ENCODE results near the gene MRPS18B. TPM values are rescaled to one million over a fixed set of nuclear protein-coding genes. Genes with fewer than 3 reads are reported as not detected.
A peak's percentile ranks its signal among the peaks of the same experiment; 100 is the strongest.

MRPS18B gene
- total and polyA plus RNA-seq, 2 of the 13 experiments (the other 11 are each of a cell fraction or from before 2014, with no cell fraction given) = 125 to 131 TPM

- TF ChIP-seq ZNF414 (CRISPR knock-in tag; IDR thresholded peaks at IDR 0.05) = peak; percentile 76; the same call in 1 of the 2 replicates
- peak; percentile 88 for TF ChIP-seq TGIF2 (CRISPR knock-in tag; IDR thresholded peaks at IDR 0.05)
- TF ChIP-seq ADNP (CRISPR knock-in tag; IDR thresholded peaks at IDR 0.05) = no peak
- peak; percentile 94; the same call in 1 of the 2 replicates for TF ChIP-seq TRAFD1 (CRISPR knock-in tag; IDR thresholded peaks at IDR 0.05; ENCODE audit: borderline replicate concordance)
- TF ChIP-seq ZNF770 (CRISPR knock-in tag; IDR thresholded peaks at IDR 0.05) = 0 out of 2 replicates have a peak, but pooled peaks have one; percentile 60
- no peak for TF ChIP-seq CCAR2 (optimal IDR thresholded peaks at IDR 0.05; ENCODE audit: low read depth, low read length)
- TF ChIP-seq NR2F6 (IDR thresholded peaks at IDR 0.05) = no peak; the same call in 1 of the 2 replicates
- peak; percentile 74 for TF ChIP-seq NR2F6 (CRISPR knock-in tag; IDR thresholded peaks at IDR 0.05)
- TF ChIP-seq PRMT3 (CRISPR knock-in tag; IDR thresholded peaks at IDR 0.05; ENCODE audit: borderline replicate concordance, low read depth) = no peak
- TF ChIP-seq ATF6 (CRISPR knock-in tag; conservative IDR thresholded peaks at IDR 0.05) = peak; percentile 61; the same call in 1 of the 2 replicates
- TF ChIP-seq ZNF562 (CRISPR knock-in tag; IDR thresholded peaks at IDR 0.05; ENCODE audit: borderline replicate concordance) = peak; percentile 69; the same call in 1 of the 2 replicates
- TF ChIP-seq NCOR1 (IDR thresholded peaks at IDR 0.05; ENCODE audit: borderline replicate concordance, low read length) = no peak; the same call in 1 of the 2 replicates
- peak; percentile 18; the same call in 1 of the 2 replicates for TF ChIP-seq CTCF (CRISPR knock-in tag; IDR thresholded peaks at IDR 0.05)
- no peak for TF ChIP-seq ZUFSP (CRISPR knock-in tag; IDR thresholded peaks at IDR 0.05; ENCODE audit: borderline replicate concordance)
- no peak for TF ChIP-seq SOX6 (IDR thresholded peaks at IDR 0.05)
- peak; percentile 89 for TF ChIP-seq SOX6 (CRISPR knock-in tag; IDR thresholded peaks at IDR 0.05)
- peak; percentile 96 for TF ChIP-seq BCL3 (CRISPR knock-in tag; IDR thresholded peaks at IDR 0.05)
Measured at GRCh38 chr6:30571075-30571761, 46.4 kb upstream of the MRPS18B start, which contains the start of gene ABCF1 (continued).

Data from HepG2 (cell line).